HEK293T (cell line): ENCODE data around the gene ATP23.

Experiments used
- ARNT ChIP-seq: fragments of 450-650 bp; IDR thresholded peaks from 2 replicates; pipeline ENCODE4 v1.6.1; 2017; ENCODE audit warnings: mild to moderate bottlenecking
- BHLHE40 ChIP-seq: fragments of 450-650 bp; IDR thresholded peaks from 2 replicates; pipeline ENCODE4 v1.6.1; 2016; ENCODE audit warnings: mild to moderate bottlenecking, moderate library complexity, borderline replicate concordance
- ELF4 ChIP-seq: fragments of 450-650 bp; IDR thresholded peaks from 2 replicates; pipeline ENCODE4 v1.6.1; 2017; ENCODE audit warnings: antibody characterized with exemption
- NFRKB ChIP-seq: fragments of 450-650 bp; IDR thresholded peaks from 2 replicates; pipeline ENCODE4 v1.6.1; 2016; ENCODE audit warnings: mild to moderate bottlenecking, moderate library complexity
- SP1 ChIP-seq: fragments of 450-650 bp; IDR thresholded peaks from 2 replicates; pipeline ENCODE4 v1.6.1; 2017

- TF ChIP-seq NFRKB (no peak), ELF4 (no peak), BHLHE40 (no peak), SP1 (no peak), ARNT (no peak)
Observed at GRCh38 chr12:57952766-57953165, 11.4 kb downstream of the ATP23 start.
